Measurements from ENCODE around the gene PPY. TPM values are rescaled to one million over a fixed set of nuclear protein-coding genes. Genes with fewer than 3 reads are reported as not detected.
A peak's percentile ranks its signal among the peaks of the same experiment; 100 is the strongest.

PPY gene
- total RNA-seq, 6 donors from 2014 or later, result not detected

DNA sequence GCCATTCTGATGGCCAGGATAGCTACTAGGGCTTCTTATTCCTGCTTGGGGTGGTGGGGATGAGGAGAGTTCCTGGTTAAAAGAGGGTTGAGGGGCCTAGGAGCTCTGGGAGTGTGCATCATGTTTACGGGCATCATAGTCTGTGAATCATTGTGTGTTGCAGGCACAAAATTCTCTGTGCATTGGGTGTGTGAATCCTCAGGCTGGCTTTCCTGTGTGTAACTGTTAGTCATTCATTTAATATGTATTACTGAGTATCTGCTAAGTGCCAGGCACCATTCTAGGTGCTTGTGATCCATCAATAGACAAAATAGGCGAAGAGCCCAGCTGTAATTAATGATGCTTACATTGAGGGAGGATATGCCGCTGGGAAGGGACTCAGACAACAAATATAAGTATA lies 5.8 kb downstream of the PPY start:
- H3K4me3 ChIP-seq, result no peak overlapping the region
- H3K27me3 ChIP-seq, result peaks cover 0 to 13% (median 2%) of the 10 kb centered on the region in 4 donors
- ATAC-seq (ENCODE audit: low FRiP score in 2 of 2), result no peak
- DNase-seq, result no peak
- H3K9me3 ChIP-seq, result no peaks in the 10 kb centered on the region
- TF ChIP-seq POLR2AphosphoS5 (IDR thresholded peaks at IDR 0.05) (no peak), POLR2A (IDR thresholded peaks at IDR 0.05) (no peak), EP300 (IDR thresholded peaks at IDR 0.05) (no peak)
- TF ChIP-seq, protein P1, sequence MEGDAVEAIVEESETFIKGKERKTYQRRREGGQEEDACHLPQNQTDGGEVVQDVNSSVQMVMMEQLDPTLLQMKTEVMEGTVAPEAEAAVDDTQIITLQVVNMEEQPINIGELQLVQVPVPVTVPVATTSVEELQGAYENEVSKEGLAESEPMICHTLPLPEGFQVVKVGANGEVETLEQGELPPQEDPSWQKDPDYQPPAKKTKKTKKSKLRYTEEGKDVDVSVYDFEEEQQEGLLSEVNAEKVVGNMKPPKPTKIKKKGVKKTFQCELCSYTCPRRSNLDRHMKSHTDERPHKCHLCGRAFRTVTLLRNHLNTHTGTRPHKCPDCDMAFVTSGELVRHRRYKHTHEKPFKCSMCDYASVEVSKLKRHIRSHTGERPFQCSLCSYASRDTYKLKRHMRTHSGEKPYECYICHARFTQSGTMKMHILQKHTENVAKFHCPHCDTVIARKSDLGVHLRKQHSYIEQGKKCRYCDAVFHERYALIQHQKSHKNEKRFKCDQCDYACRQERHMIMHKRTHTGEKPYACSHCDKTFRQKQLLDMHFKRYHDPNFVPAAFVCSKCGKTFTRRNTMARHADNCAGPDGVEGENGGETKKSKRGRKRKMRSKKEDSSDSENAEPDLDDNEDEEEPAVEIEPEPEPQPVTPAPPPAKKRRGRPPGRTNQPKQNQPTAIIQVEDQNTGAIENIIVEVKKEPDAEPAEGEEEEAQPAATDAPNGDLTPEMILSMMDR (IDR thresholded peaks at IDR 0.05), result no peak
- no peak overlapping the region for H3K27ac ChIP-seq
- 97 to 98% methylated on average over 3 of the region's 3 CpGs for WGBS, 2 donors
- no peaks in the 10 kb centered on the region for H3K36me3 ChIP-seq
- peaks cover 5 to 12% (median 9%) of the 10 kb centered on the region in 4 donors for H3K4me1 ChIP-seq

DNA sequence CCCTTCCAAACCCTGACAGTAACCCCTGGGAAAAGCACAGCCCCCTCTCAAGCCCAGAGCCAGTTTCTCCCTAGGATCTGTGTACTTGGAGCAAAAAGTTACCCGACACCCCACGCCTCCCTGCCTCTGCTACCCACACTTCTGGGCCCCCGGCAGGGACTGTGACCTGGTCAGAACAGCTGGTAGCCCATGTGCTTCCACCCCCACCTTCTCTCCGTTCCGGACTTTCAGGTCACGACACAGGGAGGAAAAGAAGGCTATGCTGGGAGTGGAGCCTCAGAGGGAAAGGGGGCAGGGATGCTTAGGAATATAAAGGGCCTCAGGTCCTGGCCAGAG lies 6.4 kb downstream of the PPY start:
- TF ChIP-seq, protein P1 (IDR thresholded peaks at IDR 0.05), result no peak
- no peak for TF ChIP-seq POLR2AphosphoS5 (IDR thresholded peaks at IDR 0.05)
- no peak for TF ChIP-seq POLR2A (IDR thresholded peaks at IDR 0.05)
- TF ChIP-seq EP300 (IDR thresholded peaks at IDR 0.05), result no peak
- ATAC-seq (ENCODE audit: low FRiP score in 2 of 2) (no peak), DNase-seq (no peak)
- 80 to 86% methylated on average over 1 to 6 of the region's 6 CpGs for WGBS, 2 donors
- H3K27me3 ChIP-seq, result peaks cover 0 to 13% (median 2%) of the 10 kb centered on the region in 4 donors
- no peaks in the 10 kb centered on the region for H3K36me3 ChIP-seq
- peaks cover 5 to 12% (median 9%) of the 10 kb centered on the region in 4 donors for H3K4me1 ChIP-seq
- no peak overlapping the region for H3K4me3 ChIP-seq
- H3K27ac ChIP-seq, result no peak overlapping the region
- H3K9me3 ChIP-seq, result no peaks in the 10 kb centered on the region

DNA sequence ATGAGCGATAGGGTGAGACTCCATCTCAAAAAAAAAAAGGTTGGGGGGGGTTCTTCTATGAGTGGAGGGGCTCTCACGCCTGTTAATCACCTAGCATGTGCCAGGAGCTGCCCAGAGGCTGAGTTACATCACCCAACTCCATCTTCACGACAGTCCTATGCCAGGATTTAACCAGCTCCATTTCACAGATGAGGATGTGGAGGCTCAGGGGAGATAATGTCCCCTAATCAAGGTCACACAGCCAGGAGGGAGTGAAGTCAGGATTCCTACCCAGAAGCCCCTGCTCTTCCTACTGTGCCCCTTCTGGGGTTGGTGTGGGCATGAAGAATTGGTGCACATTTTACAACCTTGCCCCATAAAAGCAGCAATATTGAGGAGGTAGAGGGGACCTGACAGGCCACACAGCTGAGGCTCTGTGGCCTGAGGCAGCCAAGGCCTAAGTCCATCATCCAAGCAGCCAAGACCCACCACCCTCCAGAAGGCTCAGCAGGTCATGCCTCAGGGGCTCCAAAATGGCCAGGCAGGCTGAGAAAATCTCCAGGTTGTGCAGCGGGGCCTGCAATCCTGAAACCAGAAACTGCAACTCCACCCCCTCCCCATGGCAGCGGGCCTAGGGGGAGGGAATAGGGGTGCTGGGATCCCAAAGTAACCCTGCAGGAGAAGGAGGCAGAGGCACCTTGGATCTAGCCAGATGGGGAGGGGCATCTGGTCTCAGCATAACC lies 6.9 kb downstream of the PPY start:
- H3K4me3 ChIP-seq, result no peak overlapping the region
- H3K36me3 ChIP-seq, result no peaks in the 10 kb centered on the region
- peaks cover 5 to 12% (median 9%) of the 10 kb centered on the region in 4 donors for H3K4me1 ChIP-seq
- no peak for TF ChIP-seq POLR2A (IDR thresholded peaks at IDR 0.05)
- TF ChIP-seq EP300 (IDR thresholded peaks at IDR 0.05), result no peak
- TF ChIP-seq, protein P1 (IDR thresholded peaks at IDR 0.05), result no peak
- no peak overlapping the region for H3K27ac ChIP-seq
- DNase-seq (no peak), ATAC-seq (ENCODE audit: low FRiP score in 2 of 2) (no peak)
- H3K27me3 ChIP-seq, result peaks cover 0 to 13% (median 2%) of the 10 kb centered on the region in 4 donors
- H3K9me3 ChIP-seq, result no peaks in the 10 kb centered on the region
- WGBS, 2 donors, result 77 to 87% methylated on average over 4 to 5 of the region's 5 CpGs

DNA sequence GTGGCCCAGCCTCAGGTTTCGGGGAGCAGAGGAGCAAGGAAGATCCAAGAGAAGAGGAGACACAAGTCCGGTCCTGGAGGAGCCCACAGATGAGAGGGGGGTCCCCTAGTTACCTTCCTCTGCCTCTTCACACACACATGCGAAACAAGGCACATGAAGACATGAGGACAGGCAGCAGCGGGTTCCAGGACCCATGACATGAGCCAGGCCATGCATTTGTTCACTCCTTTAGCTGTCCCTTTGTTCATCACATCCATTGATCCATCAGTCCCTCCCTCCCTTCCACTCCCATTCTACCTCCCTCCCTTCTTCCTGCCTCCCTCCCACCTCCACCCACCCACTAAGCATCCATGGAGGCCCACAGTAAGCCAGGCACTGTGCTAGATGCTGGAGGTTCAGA lies 9.4 kb downstream of the PPY start:
- 88 to 94% methylated on average over 4 of the region's 4 CpGs for WGBS, 2 donors
- TF ChIP-seq, protein P1 (IDR thresholded peaks at IDR 0.05), result no peak
- no peak for TF ChIP-seq POLR2A (IDR thresholded peaks at IDR 0.05)
- TF ChIP-seq POLR2AphosphoS5 (IDR thresholded peaks at IDR 0.05), result no peak
- Histone ChIP-seq H3K27me3 (peaks cover 0 to 3% (median under 1%) of the 10 kb centered on the region in 4 donors), H3K36me3 (no peaks in the 10 kb centered on the region), H3K27ac (no peak overlapping the region), H3K9me3 (no peaks in the 10 kb centered on the region), H3K4me1 (peaks cover under 1 to 5% (median 2%) of the 10 kb centered on the region in 4 donors), H3K4me3 (no peak overlapping the region)
- no peak for DNase-seq
- ATAC-seq (ENCODE audit: low FRiP score in 2 of 2), result no peak

DNA sequence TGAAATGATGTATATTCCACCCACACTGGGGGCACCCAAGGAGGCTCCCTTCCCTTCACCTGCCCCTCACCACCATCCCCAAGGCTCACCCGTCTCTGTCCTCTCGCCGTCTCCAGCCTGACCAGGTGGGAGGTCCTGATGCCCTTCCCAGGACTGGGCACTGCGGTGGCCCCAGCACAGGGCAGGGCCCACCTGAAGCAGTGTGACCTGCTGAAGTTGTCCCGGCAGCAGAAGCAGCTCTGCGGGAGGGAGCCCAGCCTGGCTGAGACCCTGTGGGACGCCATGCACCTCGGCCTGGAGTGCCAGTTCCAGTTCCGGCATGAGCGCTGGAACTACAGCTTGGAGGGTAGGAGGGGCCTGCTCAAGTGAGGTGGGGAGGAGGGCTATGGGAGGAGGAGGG lies 9.9 kb downstream of the PPY start:
- peak in 1 of 2 donors; percentile 53 for DNase-seq
- Histone ChIP-seq H3K4me1 (peaks cover 1 to 4% (median 3%) of the 10 kb centered on the region in 4 donors), H3K9me3 (no peaks in the 10 kb centered on the region), H3K27ac (no peak overlapping the region), H3K27me3 (peaks cover 0 to 1% (median under 1%) of the 10 kb centered on the region in 4 donors), H3K4me3 (no peak overlapping the region), H3K36me3 (no peaks in the 10 kb centered on the region)
- TF ChIP-seq, protein P1 (IDR thresholded peaks at IDR 0.05), result no peak
- no peak for TF ChIP-seq POLR2AphosphoS5 (IDR thresholded peaks at IDR 0.05)
- TF ChIP-seq POLR2A (IDR thresholded peaks at IDR 0.05), result no peak
- TF ChIP-seq EP300 (IDR thresholded peaks at IDR 0.05), result no peak
- ATAC-seq (ENCODE audit: low FRiP score in 2 of 2), result peak in 1 of 2 donors; percentile 28
- WGBS, 2 donors, result 83 to 84% methylated on average over 10 of the region's 10 CpGs
